ENCODE results near the gene ZNF775. TPM values are rescaled to one million over a fixed set of nuclear protein-coding genes. Genes with fewer than 3 reads are reported as not detected.

ZNF775 gene
- total and polyA plus RNA-seq, 2 of the 13 experiments (the other 11 are each of a cell fraction or from before 2014, with no cell fraction given): 3.1 to 3.2 TPM

- no peak for TF ChIP-seq ZFP62 (CRISPR knock-in tag; IDR thresholded peaks at IDR 0.05)
- TF ChIP-seq ZBTB34 (CRISPR knock-in tag; IDR thresholded peaks at IDR 0.05): no peak
- no peak for TF ChIP-seq ZNF24 (IDR thresholded peaks at IDR 0.05)
- TF ChIP-seq GATA4 (IDR thresholded peaks at IDR 0.05; ENCODE audit: borderline replicate concordance, low read depth): no peak
- TF ChIP-seq AHDC1 (CRISPR knock-in tag; IDR thresholded peaks at IDR 0.05; ENCODE audit: borderline replicate concordance): no peak
- no peak for TF ChIP-seq EHMT2 (IDR thresholded peaks at IDR 0.05; ENCODE audit: borderline replicate concordance, low read depth, low read length)
- TF ChIP-seq ATF7 (IDR thresholded peaks at IDR 0.05): no peak
- TF ChIP-seq ATF7 (CRISPR knock-in tag; IDR thresholded peaks at IDR 0.05): no peak
- no peak for TF ChIP-seq ZNF782 (CRISPR knock-in tag; IDR thresholded peaks at IDR 0.05; ENCODE audit: borderline replicate concordance)
- no peak for TF ChIP-seq ZNF512B (CRISPR knock-in tag; IDR thresholded peaks at IDR 0.05; ENCODE audit: borderline replicate concordance)
- no peak for TF ChIP-seq ZFP1 (CRISPR knock-in tag; IDR thresholded peaks at IDR 0.05)
- TF ChIP-seq ESRRA (CRISPR knock-in tag; IDR thresholded peaks at IDR 0.05; ENCODE audit: low read depth): no peak
- 0 out of 2 replicates have a peak, but pooled peaks have one; percentile 26 for TF ChIP-seq ZNF264 (CRISPR knock-in tag; IDR thresholded peaks at IDR 0.05)
- TF ChIP-seq ZNF841 (CRISPR knock-in tag; IDR thresholded peaks at IDR 0.05; ENCODE audit: borderline replicate concordance): no peak
- no peak for TF ChIP-seq ZNF292 (CRISPR knock-in tag; IDR thresholded peaks at IDR 0.05; ENCODE audit: borderline replicate concordance, low read depth)
- no peak; the same call in 1 of the 2 replicates for TF ChIP-seq BCL6 (CRISPR knock-in tag; IDR thresholded peaks at IDR 0.05)
- TF ChIP-seq SRSF4 (IDR thresholded peaks at IDR 0.05; ENCODE audit: low read depth, low read length, poor library complexity, severe bottlenecking): no peak
- TF ChIP-seq KLF13 (CRISPR knock-in tag; IDR thresholded peaks at IDR 0.05): no peak
Measured at GRCh38 chr7:150341263-150342120, 37.6 kb upstream of the ZNF775 start, which contains the start of gene RARRES2 (continued).
